Liver (tissue), 3 donors: ENCODE data around the gene HARS2.
"Not testable (repeated sequence)": the region's sequence is repeated elsewhere in the genome, so short reads cannot be mapped to it uniquely, and the experiment has no call there.

Experiments
- EGR1 ChIP-seq, 2 donors: IDR thresholded peaks; 2 replicates each; pipeline ENCODE4 v1.6.1; 2016 to 2018; ENCODE audit warnings: antibody characterized with exemption in 2 of 2, low read depth in 2 of 2
- HNF4G ChIP-seq: IDR thresholded peaks from 2 replicates; pipeline ENCODE4 v1.6.1; 2016; ENCODE audit warnings: antibody characterized with exemption
- JUND ChIP-seq, 2 donors: IDR thresholded peaks; 2 replicates each; pipeline ENCODE4 v1.6.1; 2016; ENCODE audit warnings: antibody characterized with exemption in 2 of 2
- RAD21 ChIP-seq, 2 donors: IDR thresholded peaks; 2 replicates each; pipeline ENCODE4 v1.6.1; 2016; ENCODE audit warnings: antibody characterized with exemption in 2 of 2, mild to moderate bottlenecking in 2 of 2
- TAF1 ChIP-seq: conservative IDR thresholded peaks from 2 replicates; pipeline ENCODE4 v1.6.1; 2016; ENCODE audit warnings: antibody characterized with exemption, mild to moderate bottlenecking
- YY1 ChIP-seq: IDR thresholded peaks from 2 replicates; pipeline ENCODE4 v1.6.1; 2016; ENCODE audit warnings: antibody characterized with exemption, mild to moderate bottlenecking
- TF ChIP-seq, protein P1 (sequence below): fragments of 150-350 bp; IDR thresholded peaks from 2 replicates; pipeline ENCODE4 v1.5.1; 2017; ENCODE audit warnings: improper control_type of control experiment, low read depth, low read length; ENCODE audit not compliant: missing input control
- TF ChIP-seq, protein P2 (sequence below): IDR thresholded peaks from 2 replicates; pipeline ENCODE4 v1.6.1; 2016; ENCODE audit warnings: antibody characterized with exemption
- donor health status: healthy.
- donor health status: healthy.

DNA sequence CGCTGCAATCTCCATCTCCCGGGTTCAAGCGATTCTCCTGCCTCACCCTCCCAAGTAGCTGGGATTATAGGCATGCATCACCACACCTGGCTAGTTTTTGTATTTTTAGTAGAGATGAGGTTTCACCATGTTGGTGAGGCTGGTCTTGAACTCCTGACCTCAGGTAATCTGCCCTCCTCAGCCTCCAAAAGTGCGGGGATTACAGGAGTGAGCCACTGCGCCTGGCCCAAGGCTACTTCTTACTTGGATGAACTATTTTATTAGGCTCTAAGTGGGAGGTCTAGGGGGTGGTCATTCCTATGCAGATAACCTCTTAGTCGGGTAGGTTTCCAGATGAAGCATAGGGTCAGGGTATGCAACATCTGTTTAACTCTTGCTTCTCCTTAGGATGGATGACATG, 30.9 kb upstream of the HARS2 start:
- TF ChIP-seq, protein P1, sequence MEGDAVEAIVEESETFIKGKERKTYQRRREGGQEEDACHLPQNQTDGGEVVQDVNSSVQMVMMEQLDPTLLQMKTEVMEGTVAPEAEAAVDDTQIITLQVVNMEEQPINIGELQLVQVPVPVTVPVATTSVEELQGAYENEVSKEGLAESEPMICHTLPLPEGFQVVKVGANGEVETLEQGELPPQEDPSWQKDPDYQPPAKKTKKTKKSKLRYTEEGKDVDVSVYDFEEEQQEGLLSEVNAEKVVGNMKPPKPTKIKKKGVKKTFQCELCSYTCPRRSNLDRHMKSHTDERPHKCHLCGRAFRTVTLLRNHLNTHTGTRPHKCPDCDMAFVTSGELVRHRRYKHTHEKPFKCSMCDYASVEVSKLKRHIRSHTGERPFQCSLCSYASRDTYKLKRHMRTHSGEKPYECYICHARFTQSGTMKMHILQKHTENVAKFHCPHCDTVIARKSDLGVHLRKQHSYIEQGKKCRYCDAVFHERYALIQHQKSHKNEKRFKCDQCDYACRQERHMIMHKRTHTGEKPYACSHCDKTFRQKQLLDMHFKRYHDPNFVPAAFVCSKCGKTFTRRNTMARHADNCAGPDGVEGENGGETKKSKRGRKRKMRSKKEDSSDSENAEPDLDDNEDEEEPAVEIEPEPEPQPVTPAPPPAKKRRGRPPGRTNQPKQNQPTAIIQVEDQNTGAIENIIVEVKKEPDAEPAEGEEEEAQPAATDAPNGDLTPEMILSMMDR: not testable (repeated sequence)
- TF ChIP-seq, protein P2, sequence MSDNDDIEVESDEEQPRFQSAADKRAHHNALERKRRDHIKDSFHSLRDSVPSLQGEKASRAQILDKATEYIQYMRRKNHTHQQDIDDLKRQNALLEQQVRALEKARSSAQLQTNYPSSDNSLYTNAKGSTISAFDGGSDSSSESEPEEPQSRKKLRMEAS: not testable (repeated sequence)
- not testable (repeated sequence) for TF ChIP-seq RAD21 (IDR thresholded peaks at IDR 0.05); HNF4G; YY1; TAF1; JUND (IDR thresholded peaks at IDR 0.05); EGR1 (IDR thresholded peaks at IDR 0.05; ENCODE audit: low read depth in 2 of 2)
